Keratinocyte (primary cell): ENCODE data around the gene C10orf90.

Experiments used
- EZH2 ChIP-seq: IDR thresholded peaks from one replicate; pipeline ENCODE4 v1.6.1; 2012; ENCODE audit warnings: inconsistent platforms, mild to moderate bottlenecking, low read length, moderate library complexity
- TF ChIP-seq, protein P1 (sequence below), 3 experiments: IDR thresholded peaks in 1 of 3; conservative IDR thresholded peaks in 1 of 3; optimal IDR thresholded peaks in 1 of 3; 2 replicates in 2 of 3; 3 replicates in 1 of 3; pipeline versions ENCODE3 to v1.5.1; 2011; ENCODE audit warnings: low read length in 3 of 3, mild to moderate bottlenecking in 3 of 3, moderate library complexity in 2 of 3, control low read depth in 1 of 3, inconsistent platforms in 1 of 3; ENCODE audit not compliant: insufficient read depth in 2 of 3; ENCODE audit errors: extremely low read depth in 1 of 3

DNA sequence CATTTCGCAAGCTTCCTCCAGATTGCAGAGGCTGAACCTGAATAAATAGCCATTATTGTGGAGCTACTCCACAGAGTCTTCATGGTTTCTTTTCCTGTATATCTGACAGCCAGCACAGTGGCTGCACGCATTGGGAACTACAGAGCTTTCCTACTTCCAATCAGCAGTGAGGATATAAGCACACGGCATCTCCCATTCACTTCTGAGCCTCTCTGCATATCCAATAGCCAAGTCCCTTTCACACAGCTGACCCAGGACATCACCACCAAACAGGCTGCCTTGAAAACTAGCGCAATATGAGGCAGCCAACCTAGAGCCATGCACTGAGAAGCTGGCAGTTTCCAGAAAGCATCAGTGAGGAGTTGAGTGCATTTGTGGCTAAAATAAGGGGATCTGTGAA is 11.6 kb downstream of the C10orf90 start:
- TF ChIP-seq, protein P1, sequence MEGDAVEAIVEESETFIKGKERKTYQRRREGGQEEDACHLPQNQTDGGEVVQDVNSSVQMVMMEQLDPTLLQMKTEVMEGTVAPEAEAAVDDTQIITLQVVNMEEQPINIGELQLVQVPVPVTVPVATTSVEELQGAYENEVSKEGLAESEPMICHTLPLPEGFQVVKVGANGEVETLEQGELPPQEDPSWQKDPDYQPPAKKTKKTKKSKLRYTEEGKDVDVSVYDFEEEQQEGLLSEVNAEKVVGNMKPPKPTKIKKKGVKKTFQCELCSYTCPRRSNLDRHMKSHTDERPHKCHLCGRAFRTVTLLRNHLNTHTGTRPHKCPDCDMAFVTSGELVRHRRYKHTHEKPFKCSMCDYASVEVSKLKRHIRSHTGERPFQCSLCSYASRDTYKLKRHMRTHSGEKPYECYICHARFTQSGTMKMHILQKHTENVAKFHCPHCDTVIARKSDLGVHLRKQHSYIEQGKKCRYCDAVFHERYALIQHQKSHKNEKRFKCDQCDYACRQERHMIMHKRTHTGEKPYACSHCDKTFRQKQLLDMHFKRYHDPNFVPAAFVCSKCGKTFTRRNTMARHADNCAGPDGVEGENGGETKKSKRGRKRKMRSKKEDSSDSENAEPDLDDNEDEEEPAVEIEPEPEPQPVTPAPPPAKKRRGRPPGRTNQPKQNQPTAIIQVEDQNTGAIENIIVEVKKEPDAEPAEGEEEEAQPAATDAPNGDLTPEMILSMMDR (optimal IDR thresholded peaks at IDR 0.05 in 1 of 3, IDR thresholded peaks at IDR 0.05 in 1 of 3, conservative IDR thresholded peaks at IDR 0.05 in 1 of 3; ENCODE audit: extremely low read depth in 1 of 3, insufficient read depth in 2 of 3, low read length in 3 of 3), result no peak
- TF ChIP-seq EZH2, result no peak
